GM21528 (cell line): ENCODE data around the gene NEUROG2.

Experiments used
- ATAC-seq: cut with Tn5 transposase; IDR thresholded peaks from one replicate; pipeline ENCODE4 v1.9.1; 2021; ENCODE audit warnings: mild to moderate bottlenecking, moderate library complexity; ENCODE audit not compliant: unreplicated experiment, low FRiP score

The NEUROG2 gene

DNA sequence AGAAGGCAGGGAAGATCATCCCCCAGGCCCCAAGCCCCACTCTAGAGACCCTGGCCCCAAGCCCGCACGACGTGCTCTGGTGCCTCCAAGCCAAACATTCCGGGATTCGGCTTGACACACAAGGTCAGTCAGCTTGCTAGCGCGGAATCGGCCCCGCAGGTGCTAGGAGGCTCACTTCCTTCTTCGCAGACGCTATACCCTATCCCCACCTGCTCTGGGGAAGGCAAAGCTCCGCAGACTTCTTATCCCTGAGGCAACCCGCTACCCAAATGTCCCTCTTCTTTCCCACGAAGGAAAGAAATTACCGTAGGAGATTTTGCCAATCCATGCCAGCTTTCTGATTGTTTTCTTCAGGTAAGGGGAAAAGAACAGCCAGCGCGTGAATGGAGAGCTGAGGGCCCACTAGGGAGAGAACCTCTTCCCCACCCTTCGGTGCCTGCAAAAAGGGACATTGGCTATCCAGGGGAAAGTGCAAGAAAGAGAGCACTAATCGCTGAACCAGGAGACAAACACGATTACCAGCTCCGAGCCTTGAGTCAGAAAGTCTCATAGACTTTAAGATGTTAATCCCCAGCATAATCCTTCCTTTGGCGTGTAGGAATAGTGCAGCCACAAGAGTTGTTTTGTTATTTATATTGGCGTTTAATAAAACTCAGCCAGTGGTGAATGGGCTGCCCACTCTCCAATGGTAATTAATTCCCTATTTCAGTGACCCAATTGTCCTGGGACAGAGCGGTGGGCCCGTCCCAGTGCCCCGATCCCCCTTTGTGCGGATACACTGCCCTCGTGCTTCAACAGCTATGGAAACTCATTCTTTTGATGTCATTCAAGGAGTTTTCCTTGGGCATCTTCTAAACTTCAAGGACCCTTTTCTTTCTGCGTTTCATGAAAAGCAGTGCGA is 5.4 kb upstream of the NEUROG2 start:
- ATAC-seq, result no peak

DNA sequence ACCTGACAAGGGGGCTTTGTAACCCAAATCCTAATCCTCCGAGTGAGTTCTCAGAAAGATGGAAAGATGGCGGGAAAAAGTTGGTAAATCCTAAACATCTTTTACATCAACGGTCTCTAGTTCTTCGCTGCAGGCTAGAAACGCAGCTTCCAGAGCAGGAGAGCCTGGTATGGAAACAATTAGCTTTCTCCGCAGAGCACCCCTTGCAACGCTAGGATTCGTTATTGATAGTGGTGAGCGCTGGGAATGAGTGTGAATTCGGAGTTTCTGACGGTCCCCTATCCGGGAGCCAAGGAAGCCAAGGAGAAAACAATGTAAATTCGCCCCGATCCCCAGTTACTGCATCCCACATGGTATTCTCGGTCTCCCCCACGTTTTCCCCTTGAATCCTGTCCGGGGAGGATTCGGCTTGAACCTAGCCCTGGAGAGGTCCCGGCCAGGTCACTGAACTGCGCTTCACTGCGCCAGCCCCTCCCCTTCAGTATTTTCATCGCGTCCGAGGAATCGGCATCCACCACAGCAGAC is 4.7 kb upstream of the NEUROG2 start:
- ATAC-seq, result no peak

DNA sequence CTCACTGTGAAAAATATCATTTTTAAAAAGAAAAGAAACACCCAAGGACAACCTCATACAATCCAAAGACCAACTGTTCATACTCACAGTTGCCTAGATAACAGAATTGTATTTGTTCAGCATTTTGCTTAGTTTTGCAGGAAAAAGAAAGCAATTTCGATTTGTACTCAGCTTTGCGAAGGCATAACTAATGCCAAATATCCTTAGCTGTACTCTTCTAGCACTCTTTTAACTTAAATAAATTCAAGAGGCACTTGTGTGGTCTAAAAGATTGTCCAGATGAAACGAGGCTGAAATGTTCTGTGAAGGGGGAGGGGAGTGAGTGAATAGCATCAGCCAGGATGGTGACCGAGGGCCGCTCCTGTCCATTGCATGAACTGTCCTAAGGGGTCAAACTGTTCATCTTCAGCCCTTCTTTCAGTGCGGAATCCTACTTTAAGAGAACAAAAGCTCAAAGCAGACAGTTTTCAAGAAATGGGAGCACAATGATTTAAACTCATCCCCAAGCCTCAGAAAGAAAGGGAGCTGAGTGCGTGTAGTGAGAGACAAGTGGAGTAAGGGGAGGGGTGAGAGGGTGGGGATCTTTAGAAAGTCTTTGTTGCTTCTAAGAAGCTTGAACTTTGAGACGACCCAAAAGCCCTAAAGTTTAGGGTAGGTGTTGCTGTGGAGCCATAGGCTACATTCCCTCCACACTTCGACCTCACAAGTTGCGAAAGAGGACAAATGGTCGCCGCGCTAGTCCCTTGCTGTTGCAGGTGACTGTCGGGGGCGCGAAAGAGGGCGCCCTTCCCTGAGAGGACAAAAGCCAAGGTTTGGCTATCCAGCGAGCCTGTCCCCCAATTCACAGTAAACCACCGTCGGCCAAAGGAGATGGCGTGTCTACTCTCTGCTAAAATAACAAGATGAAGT is 4.0 kb upstream of the NEUROG2 start:
- no peak for ATAC-seq

DNA sequence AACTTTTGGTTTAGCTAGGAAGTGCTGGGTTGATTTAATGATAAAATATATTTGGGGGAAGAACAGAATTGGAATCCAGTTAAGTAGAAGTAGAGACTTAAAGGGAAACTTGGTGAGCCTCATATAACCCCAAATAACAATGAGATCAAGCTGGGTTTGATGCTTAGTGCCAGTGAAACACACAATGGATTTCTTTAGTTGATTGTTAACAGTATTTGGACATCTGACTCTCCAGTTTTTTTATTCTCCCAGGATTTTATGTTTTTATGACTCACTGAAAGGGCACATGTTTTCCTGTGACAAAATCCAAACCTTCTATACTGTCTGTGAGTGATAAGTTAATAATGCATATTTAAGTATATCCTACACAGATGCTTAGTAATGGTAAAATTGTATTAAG is 2.7 kb upstream of the NEUROG2 start:
- no peak for ATAC-seq

DNA sequence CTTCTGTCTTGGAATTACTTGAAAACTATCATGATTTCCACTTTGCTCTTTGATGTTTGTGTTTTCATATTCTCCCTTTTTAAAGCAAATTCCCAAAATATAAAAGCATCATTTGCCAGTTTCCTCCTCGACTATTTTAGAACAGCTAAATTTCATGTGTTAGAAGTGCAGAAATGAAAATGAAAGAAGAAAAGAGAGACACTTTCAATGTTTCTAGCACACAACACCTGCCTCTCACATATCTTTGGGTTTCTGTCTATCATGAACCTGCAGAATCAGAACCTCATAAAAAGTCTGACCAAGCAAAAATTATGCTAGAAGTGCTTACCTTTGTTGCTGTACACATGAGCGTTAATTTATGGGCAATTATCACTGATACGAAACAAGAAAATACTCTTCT is 1.9 kb upstream of the NEUROG2 start:
- ATAC-seq, result no peak

DNA sequence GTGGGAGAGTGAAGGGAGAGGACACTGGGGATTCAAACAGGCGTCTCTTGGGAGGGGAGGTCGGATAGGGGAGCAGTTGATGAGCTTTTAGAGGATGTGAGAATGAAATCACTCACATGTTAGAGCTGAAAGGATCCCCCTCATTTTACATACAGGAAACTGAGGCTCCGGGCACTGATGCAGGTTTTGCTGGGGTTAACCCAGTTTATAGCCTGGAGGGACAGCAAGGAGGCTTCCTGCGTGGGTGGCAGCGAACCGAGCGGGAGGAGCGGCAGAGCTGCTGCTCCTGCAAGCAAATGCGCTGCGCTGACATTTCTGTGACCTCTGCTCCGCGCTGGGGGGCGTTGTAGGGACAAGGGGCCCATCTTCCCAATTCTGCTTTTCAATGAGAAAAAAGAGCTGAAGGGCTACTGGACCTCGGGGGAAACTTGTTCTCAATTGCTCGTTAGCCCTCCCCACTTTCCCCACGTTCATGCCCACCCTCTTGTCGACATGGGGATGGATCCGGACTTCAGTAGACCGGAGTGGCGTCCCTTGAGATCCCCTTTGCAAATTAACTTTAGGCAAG is 1.2 kb upstream of the NEUROG2 start:
- peak; percentile 29 for ATAC-seq

DNA sequence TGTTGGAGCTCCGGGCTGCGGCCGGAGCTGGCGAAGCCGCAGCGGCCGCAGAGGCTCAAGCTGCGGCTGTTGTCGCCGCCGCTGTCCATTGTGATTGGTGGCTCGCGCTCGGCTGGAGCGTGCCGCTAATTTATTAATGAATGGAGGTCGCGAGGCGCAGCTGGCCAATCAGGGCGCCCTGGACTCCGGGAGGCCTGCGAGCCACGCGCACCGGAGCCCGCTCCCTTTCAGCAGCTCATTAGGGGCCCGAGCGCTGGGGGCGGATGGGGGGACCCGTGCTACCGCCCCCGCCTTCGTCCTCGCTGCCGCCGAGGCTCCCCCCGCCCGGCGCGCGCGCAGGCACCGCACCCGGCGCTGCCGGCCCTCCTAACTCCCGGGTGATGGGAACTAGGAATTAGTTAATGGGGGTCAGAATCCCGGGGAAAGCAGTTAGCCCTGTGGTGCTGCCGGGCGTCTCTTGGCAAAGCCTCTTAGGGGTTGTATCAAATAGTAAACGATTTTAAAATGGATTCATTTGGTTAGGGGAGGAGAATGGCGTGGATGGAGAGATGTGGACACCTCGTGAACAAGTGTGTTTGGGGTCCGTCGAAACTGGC is 589 bp upstream of the NEUROG2 start:
- peak; percentile 23 for ATAC-seq

DNA sequence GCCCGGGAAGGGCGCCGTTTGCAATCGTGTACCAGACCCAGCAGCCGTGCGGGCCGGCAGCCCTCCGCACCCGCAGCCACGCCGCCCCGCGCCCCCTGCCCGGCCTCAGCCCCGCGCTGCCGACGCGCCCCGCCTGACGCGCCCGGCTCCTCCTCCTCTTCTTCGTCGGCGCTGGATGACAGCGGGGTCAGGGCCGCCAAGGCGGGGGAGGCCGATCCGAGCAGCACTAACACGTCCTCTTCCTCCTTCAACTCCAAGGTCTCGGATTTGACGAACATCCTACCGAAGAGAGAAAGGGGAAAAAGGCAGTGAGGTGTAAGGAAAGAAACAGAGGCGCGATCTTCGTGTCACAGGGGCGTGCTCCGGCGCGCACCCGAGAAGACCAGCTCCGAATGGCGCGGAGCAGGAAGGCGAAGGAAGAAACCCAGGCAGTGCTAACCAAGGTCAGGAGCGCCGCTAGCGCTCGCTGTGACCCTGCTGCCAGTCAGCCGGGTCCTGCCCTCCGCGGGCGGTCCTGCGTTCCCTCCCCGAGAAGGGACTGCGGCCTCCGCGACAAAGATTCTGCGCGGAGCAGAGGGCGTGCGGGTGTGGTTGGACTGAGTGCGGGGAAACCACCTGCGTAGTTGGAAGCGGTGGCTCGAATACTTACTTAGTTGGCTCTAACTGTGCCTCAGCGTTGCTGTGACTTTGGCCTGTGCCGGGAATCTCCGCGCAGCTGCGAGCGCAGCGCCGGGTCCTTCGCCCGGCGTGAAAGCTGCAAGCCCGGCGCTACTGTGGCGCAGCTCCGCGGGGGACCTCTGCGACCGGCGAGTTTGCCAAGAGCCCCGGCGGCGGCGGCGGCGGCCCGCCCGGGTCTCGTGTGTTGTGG is 548 bp downstream of the NEUROG2 start:
- ATAC-seq, result peak; percentile 45

DNA sequence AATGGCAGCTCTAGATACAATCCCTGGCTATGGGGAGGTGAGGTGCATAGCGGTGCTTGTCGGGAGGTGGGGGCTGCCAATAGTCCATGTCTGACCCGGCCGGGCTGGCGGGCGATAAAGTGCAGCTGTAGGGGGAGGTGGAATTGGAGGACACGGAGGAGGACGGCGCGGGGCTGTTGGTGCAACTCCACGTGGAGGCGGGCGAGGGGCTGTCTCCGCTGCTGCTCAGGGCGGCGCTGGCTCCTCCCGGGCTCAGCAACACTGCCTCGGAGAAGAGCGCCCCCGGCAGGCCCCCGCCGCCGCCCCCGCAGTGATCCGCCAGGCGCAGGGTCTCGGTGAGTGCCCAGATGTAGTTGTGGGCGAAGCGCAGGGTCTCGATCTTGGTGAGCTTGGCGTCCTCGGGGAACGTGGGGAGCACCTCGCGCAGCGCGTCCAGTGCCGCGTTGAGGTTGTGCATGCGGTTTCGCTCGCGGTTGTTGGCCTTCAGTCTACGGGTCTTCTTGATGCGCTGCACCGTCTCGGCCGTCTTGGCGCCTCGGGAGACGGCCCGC is 1.3 kb downstream of the NEUROG2 start:
- no peak for ATAC-seq

DNA sequence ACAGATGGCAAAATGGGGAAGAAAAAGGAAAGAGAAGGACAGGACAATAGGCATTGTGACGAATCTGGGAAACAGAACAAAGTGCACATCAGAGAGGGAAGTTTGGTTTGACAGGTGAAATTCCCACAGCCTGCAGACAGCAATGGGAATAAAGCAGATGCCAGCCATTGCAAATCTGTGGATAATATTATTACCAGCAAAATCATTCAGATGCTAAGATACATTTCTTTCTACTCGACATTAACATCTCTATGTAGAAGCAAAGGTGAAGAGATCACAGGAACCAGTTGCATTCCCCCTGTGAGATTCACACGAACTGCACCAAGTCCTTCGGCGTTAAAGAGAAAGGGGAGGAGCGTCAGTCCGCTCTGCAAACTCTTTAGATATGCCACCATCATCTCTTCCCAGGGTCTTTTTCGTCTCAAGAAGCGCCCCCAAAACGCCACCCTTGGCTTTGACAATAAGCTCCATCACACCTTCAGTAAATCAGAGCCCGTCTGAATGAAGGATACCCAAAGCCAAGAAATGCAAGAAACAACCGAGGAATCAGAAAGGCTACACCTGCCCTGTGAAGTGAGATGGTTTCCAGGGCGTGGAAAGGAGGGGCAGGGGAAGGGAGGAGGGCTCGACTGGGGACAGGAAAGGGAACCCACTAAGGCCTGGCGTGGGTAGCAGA is 1.9 kb downstream of the NEUROG2 start:
- ATAC-seq, result no peak

DNA sequence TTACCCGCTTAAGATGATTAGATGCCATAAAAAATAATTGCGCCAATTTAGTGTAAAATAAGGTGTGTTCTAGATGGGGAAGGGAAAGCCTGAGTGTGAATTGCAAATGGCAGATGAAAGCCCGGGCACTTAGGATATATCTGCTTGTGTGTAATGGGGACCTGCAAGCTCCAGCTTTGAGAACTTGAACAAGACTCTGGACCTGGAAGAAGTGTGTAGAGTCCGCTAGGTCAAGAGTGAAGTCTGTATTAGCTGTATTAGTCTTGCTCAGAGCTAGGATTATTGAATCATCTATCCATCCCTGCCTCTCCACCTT is 4.2 kb downstream of the NEUROG2 start:
- ATAC-seq, result no peak

DNA sequence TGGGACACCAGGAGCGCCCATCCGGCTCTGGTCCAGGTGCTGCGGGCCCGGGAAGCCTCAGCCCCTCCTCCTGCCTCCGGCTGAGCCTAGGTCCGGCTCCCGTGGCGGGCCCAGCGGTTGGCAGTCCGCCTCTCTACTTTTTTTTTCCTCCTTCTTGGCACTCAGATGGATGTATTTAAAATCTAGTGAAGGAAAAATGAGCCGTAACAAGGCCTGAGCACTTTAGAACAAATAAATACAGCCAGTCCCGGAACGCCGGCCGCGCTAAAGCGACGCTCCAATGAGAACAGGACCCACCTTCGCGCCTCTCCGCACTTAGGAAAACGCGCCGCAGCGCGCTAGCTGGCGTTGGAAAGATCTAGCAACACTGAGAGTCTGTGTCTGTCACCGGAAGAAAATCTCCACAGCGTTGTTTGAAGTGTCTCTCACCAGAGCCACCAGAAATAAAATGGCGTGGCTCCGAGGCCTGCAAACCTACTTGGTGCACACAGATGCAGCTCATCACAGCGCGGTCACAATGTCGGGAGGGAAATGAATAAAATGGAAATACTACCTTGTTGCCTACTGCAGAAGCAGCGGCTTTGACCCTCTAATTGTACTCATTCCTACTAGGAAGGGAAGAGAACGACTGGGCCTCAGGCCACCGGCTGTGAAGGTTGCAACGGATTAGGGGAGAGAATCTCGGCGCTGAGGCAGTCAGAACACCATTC is 4.7 kb downstream of the NEUROG2 start:
- no peak for ATAC-seq

DNA sequence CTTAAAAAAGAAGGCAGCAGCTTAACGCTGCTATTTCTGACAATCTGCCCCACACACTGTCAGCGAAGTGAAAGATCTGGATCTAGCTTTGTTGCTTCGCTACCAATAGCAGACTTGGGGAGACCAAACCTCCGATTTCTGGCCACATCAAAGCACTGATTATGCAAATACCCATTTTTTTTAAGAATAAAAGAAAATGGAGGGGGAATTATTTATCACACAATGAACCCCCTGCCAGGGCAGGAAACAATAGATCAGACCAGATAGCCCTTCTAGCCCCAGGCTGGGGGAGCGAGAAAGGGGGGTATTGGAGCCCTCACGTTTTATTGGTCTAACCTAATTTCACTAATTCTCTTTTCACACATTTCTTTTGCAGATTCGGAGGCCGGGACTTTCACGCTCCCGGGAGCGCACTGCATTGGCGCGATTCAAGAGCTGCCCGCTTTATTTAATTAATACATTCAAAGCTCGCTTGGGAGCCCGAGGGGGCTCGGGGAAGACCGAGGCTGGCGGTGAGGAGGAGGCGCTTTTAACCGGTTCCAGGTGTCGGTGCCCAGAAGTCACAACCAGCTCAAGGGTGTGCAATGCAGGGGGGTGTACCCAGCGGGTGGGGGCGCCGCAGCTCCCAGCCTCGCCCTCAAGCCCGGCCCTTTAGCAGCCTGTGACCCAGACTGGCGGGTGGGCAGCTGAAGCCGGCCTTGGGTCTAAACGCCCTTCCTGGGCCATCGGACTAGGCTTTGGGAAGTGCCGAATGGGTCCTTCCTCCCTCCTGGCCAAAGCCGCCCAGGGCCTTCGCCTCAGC is 5.5 kb downstream of the NEUROG2 start:
- no peak for ATAC-seq

DNA sequence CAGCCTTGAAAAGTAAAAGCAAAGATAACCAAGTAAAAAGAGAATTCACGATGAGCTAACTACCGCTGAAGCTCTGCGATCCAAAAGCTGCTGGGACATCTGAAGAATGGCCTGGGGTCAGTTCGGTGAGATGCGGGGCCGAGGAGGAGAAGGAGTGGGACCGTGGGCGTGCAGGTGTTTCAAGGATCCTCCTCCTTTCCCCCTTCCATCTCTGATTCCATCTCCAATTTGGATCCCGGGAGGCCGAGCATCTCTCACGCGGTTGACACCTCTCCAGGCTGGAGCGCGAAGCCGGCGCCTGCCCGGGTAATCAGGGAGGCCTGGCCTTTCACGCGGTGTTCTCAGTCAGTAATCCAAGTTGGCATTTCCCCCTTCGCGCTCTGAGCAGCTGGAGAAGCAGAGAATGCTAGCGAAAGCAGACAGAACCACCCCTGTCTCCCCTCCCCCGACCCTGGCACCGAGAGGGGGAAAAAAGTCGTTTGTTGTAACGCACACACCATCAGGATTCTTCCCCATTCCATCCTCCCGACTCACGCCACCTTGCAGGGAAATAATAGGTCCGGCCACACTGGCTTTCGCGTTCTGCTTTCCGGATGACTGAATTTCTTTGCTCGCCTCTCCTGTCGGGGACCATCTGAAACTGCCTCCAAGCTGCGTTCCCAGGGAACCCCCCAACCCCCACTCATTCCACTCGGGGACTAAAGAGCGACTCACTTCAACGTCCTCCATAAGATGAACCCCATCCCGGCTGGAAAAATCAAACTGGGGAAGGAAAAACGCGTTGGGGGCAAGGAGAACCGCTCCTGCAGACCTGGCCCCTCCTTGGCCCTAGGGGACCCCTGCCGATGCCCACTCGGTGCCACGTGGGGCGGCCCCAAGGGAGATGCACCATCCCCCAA is 6.5 kb downstream of the NEUROG2 start:
- no peak for ATAC-seq

DNA sequence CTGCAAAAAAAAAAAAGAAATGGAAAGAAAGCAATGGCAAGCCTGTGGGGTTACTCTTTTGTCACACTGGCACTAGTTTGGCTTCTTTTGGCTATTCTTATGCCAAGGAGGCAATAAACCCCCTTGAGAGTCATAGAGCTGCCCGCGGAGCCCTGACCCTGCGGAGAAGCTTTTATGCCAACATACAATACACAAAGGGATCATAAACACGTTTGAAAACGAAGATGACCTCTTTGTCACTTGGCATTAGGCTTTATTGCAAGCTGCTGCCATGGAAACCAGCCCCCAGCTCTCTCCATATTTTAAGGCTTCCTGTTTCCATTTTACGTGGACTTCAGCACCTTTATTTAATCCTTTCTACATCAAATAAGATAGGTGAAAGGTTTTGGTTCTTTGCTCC is 7.6 kb downstream of the NEUROG2 start:
- no peak for ATAC-seq

DNA sequence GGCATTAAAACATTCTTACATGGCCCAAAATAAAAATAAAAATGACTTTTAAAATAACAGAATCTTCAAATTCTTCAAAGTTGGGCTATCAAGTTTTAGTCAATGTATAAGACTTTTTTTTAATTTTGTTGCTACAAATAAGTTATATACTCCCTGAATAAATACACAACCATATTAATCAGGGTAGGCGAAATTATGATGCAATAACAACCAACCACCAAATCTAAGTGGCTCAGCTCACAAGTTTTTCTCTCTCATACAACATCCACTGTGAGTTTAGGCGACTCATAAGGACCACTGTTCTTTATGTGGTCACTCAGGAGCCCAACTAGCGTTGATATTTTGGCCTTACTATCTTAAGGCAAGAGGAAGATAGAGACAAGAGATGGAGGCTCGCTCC is 11.2 kb downstream of the NEUROG2 start:
- no peak for ATAC-seq

DNA sequence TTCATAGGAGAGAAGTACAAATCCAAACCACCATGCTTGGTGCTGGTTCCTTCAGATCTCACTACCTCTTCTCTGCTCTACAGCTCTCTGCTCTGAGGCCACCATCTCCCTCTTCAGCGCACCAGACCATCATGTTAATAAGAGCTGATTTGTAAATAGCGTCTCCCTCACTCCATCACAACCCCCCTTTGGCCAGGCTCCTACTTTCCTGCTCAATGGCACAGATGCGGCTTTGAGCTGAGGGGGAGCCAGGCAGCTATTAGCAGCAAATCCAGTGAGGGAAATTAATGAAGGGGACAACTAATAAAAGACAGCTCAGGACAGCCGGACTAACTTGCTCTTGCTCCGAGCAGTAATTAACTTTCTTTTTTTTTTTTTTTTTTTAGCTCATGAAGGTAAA is 13.1 kb downstream of the NEUROG2 start:
- no peak for ATAC-seq
